Measurements from ENCODE around the gene PDE6B. TPM values are rescaled to one million over a fixed set of nuclear protein-coding genes. Genes with fewer than 3 reads are reported as not detected.

The PDE6B gene
- polyA plus RNA-seq, 1 donor from 2014 or later = 3.2 TPM

GRCh38 chr4:658681-659667, 33.6 kb downstream of the PDE6B start:
- Histone ChIP-seq H2AFZ (ENCODE audit: low read depth, low read length) (no peak overlapping the region), H3K9ac (ENCODE audit: low read length) (no peak overlapping the region), H3K4me2 (ENCODE audit: low read length) (no peak overlapping the region), H3K36me3 (ENCODE audit: insufficient read depth, low read length) (no peaks in the 10 kb centered on the region), H3K9me3 (ENCODE audit: low read length) (no peaks in the 10 kb centered on the region), H3K27me3 (ENCODE audit: insufficient read depth, low read depth, low read length) (no peaks in the 10 kb centered on the region), H4K20me1 (ENCODE audit: insufficient read depth) (no peaks in the 10 kb centered on the region), H3K9me2 (ENCODE audit: insufficient read depth, low read length) (no peaks in the 10 kb centered on the region), H3K27ac (ENCODE audit: low read length) (no peak overlapping the region), H3F3A (ENCODE audit: insufficient read depth, low read length, poor library complexity, severe bottlenecking) (no peaks in the 10 kb centered on the region), H3K79me2 (replicated peaks; ENCODE audit: insufficient read depth, low read length) (no peaks in the 10 kb centered on the region), H3K4me3 (ENCODE audit: low read length) (no peak overlapping the region)
- TF ChIP-seq MXI1 (conservative IDR thresholded peaks at IDR 0.05; ENCODE audit: poor library complexity, severe bottlenecking) (no peak), SMC3 (conservative IDR thresholded peaks at IDR 0.05; ENCODE audit: poor library complexity) (no peak), REST (IDR thresholded peaks at IDR 0.05; ENCODE audit: borderline replicate concordance) (no peak), EP300 (conservative IDR thresholded peaks at IDR 0.05; ENCODE audit: poor library complexity, severe bottlenecking) (no peak), RAD21 (conservative IDR thresholded peaks at IDR 0.05) (no peak), TAF1 (IDR thresholded peaks at IDR 0.05; ENCODE audit: low read depth) (no peak), POLR2AphosphoS5 (IDR thresholded peaks at IDR 0.05) (no peak), EZH2 (IDR thresholded peaks at IDR 0.05; ENCODE audit: borderline replicate concordance, insufficient read depth, low read length, poor library complexity, severe bottlenecking) (no peak)
- TF ChIP-seq, protein P1, sequence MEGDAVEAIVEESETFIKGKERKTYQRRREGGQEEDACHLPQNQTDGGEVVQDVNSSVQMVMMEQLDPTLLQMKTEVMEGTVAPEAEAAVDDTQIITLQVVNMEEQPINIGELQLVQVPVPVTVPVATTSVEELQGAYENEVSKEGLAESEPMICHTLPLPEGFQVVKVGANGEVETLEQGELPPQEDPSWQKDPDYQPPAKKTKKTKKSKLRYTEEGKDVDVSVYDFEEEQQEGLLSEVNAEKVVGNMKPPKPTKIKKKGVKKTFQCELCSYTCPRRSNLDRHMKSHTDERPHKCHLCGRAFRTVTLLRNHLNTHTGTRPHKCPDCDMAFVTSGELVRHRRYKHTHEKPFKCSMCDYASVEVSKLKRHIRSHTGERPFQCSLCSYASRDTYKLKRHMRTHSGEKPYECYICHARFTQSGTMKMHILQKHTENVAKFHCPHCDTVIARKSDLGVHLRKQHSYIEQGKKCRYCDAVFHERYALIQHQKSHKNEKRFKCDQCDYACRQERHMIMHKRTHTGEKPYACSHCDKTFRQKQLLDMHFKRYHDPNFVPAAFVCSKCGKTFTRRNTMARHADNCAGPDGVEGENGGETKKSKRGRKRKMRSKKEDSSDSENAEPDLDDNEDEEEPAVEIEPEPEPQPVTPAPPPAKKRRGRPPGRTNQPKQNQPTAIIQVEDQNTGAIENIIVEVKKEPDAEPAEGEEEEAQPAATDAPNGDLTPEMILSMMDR (IDR thresholded peaks at IDR 0.05; ENCODE audit: poor library complexity, severe bottlenecking) = no peak

GRCh38 chr4:659851-660250, 34.5 kb downstream of the PDE6B start:
- H3K9me3 ChIP-seq (ENCODE audit: low read length) = no peaks in the 10 kb centered on the region
- H3K27ac ChIP-seq (ENCODE audit: low read length) = no peak overlapping the region
- H3F3A ChIP-seq (ENCODE audit: insufficient read depth, low read length, poor library complexity, severe bottlenecking) = no peaks in the 10 kb centered on the region
- TF ChIP-seq MXI1 (conservative IDR thresholded peaks at IDR 0.05; ENCODE audit: poor library complexity, severe bottlenecking) = no peak
- no peak for TF ChIP-seq RAD21 (conservative IDR thresholded peaks at IDR 0.05)
- TF ChIP-seq REST (IDR thresholded peaks at IDR 0.05; ENCODE audit: borderline replicate concordance) = no peak
- TF ChIP-seq EP300 (conservative IDR thresholded peaks at IDR 0.05; ENCODE audit: poor library complexity, severe bottlenecking) = no peak
- TF ChIP-seq SMC3 (conservative IDR thresholded peaks at IDR 0.05; ENCODE audit: poor library complexity) = no peak
- no peak for TF ChIP-seq POLR2AphosphoS5 (IDR thresholded peaks at IDR 0.05)
- TF ChIP-seq, protein P1 (IDR thresholded peaks at IDR 0.05; ENCODE audit: poor library complexity, severe bottlenecking) = no peak
- no peak for TF ChIP-seq TAF1 (IDR thresholded peaks at IDR 0.05; ENCODE audit: low read depth)
- no peak for TF ChIP-seq EZH2 (IDR thresholded peaks at IDR 0.05; ENCODE audit: borderline replicate concordance, insufficient read depth, low read length, poor library complexity, severe bottlenecking)
- H3K9ac ChIP-seq (ENCODE audit: low read length) = no peak overlapping the region
- no peak overlapping the region for H3K4me2 ChIP-seq (ENCODE audit: low read length)
- H4K20me1 ChIP-seq (ENCODE audit: insufficient read depth) = no peaks in the 10 kb centered on the region
- no peaks in the 10 kb centered on the region for H3K9me2 ChIP-seq (ENCODE audit: insufficient read depth, low read length)
- no peak overlapping the region for H2AFZ ChIP-seq (ENCODE audit: low read depth, low read length)
- H3K27me3 ChIP-seq (ENCODE audit: insufficient read depth, low read depth, low read length) = no peaks in the 10 kb centered on the region
- no peaks in the 10 kb centered on the region for H3K79me2 ChIP-seq (replicated peaks; ENCODE audit: insufficient read depth, low read length)
- no peak overlapping the region for H3K4me3 ChIP-seq (ENCODE audit: low read length)
- H3K36me3 ChIP-seq (ENCODE audit: insufficient read depth, low read length) = no peaks in the 10 kb centered on the region
